ENCODE measurements around the gene VRTN. TPM values are rescaled to one million over a fixed set of nuclear protein-coding genes. Genes with fewer than 3 reads are reported as not detected.

VRTN gene
- total RNA-seq, 1 donor from 2014 or later, result not detected

DNA sequence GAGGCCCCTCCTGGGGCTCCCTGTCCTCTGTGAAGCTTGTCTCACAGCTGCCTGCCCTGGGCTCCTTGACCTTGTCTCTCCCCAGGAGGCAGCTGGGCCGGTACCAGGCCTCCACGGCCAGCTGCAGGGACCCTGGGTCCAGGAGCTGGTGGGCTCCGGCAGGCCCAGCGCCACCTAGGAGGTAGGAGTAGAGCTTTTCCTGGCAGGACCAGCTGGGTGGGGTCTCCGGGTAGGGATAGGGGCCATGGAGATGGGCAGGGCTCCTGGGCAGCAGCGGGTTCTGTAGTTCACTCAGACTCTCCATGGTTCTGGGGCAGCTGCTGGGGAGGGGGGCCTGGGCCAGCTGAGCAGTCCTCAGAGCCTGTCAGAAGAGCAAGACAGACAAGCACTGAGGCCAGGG is 61.2 kb downstream of the VRTN start:
- intact Hi-C loops (cut with micrococcal nuclease), result no loop called here
- DNase-seq (no peak), ATAC-seq (no peak)

Other genes with a start within 250 kb of the VRTN start
- not detected for gene VSX2, start 109.0 kb upstream of the VRTN start, total RNA-seq
- 25.2 TPM for gene ABCD4, start 45.5 kb upstream of the VRTN start, total RNA-seq
- 0.22 TPM for gene SYNDIG1L, start 77.7 kb downstream of the VRTN start, total RNA-seq
- gene NPC2, start 144.8 kb downstream of the VRTN start, total RNA-seq, result 105 TPM
- 37.5 TPM for gene ISCA2, start 145.3 kb downstream of the VRTN start, total RNA-seq